GM21381 (cell line): ENCODE data around the gene TLR8.

ENCODE experiments used
- ATAC-seq: cut with Tn5 transposase; IDR thresholded peaks from one replicate; pipeline ENCODE4 v1.9.1; 2021; ENCODE audit warnings: mild to moderate bottlenecking, moderate library complexity; ENCODE audit not compliant: unreplicated experiment

Gene TLR8

GRCh38 chrX:12906046-12906761 lies at the start of gene TLR8:
TSS of gene TLR8 (plus strand) at chrX:12906620. CDS start at chrX:12906707, 87 bp downstream.
- ATAC-seq = no peak

GRCh38 chrX:12865359-12865758 lies 41.1 kb upstream of the TLR8 start:
- no peak for ATAC-seq

GRCh38 chrX:12866451-12867377 lies 39.7 kb upstream of the TLR8 start, which contains the start of gene TLR7:
TSS of gene TLR7 (plus strand) at chrX:12867072. CDS start at chrX:12867579, 507 bp downstream.
- no peak for ATAC-seq

- ATAC-seq = no peak
Measured at GRCh38 chrX:12867685-12868084, 38.7 kb upstream of the TLR8 start.

GRCh38 chrX:12868747-12869146 lies 37.7 kb upstream of the TLR8 start:
- peak; percentile 59 for ATAC-seq

- ATAC-seq = no peak
Measured at GRCh38 chrX:12871257-12871656, 35.2 kb upstream of the TLR8 start.

GRCh38 chrX:12872741-12873140 lies 33.7 kb upstream of the TLR8 start:
- ATAC-seq = no peak

GRCh38 chrX:12874581-12874980 lies 31.8 kb upstream of the TLR8 start:
- ATAC-seq = no peak

- ATAC-seq = no peak
Measured at GRCh38 chrX:12877386-12877785, 29.0 kb upstream of the TLR8 start.

GRCh38 chrX:12878536-12878935 lies 27.9 kb upstream of the TLR8 start:
- no peak for ATAC-seq

- ATAC-seq = peak; percentile 52
Measured at GRCh38 chrX:12881914-12882313, 24.5 kb upstream of the TLR8 start.

- ATAC-seq = no peak
Measured at GRCh38 chrX:12885508-12885907, 20.9 kb upstream of the TLR8 start.

GRCh38 chrX:12886545-12886944 lies 19.9 kb upstream of the TLR8 start:
- no peak for ATAC-seq

- ATAC-seq = no peak
Measured at GRCh38 chrX:12887141-12887540, 19.3 kb upstream of the TLR8 start.

- ATAC-seq = no peak
Measured at GRCh38 chrX:12887767-12888166, 18.7 kb upstream of the TLR8 start.

GRCh38 chrX:12890467-12890866 lies 16.0 kb upstream of the TLR8 start:
- peak; percentile 69 for ATAC-seq

- no peak for ATAC-seq
Measured at GRCh38 chrX:12891171-12891570, 15.2 kb upstream of the TLR8 start.

- no peak for ATAC-seq
Measured at GRCh38 chrX:12891915-12892506, 14.4 kb upstream of the TLR8 start.

- ATAC-seq = no peak
Measured at GRCh38 chrX:12892716-12893115, 13.7 kb upstream of the TLR8 start.

- no peak for ATAC-seq
Measured at GRCh38 chrX:12894074-12895030, 12.1 kb upstream of the TLR8 start.
